ENCODE data around the gene THOC5.
"Not testable (repeated sequence)": the region's sequence is repeated elsewhere in the genome, so short reads cannot be mapped to it uniquely, and the experiment has no call there.

GRCh38 chr22:29586193-29586705, 32.7 kb upstream of the THOC5 start:
- not testable (repeated sequence) for TF ChIP-seq CTCF (conservative IDR thresholded peaks at IDR 0.05; ENCODE audit: low read length); EZH2phosphoT487 (IDR thresholded peaks at IDR 0.05; ENCODE audit: borderline replicate concordance)
